K562 (cell line): ENCODE data around the gene MPZL1. TPM values are rescaled to one million over a fixed set of nuclear protein-coding genes. Genes with fewer than 3 reads are reported as not detected.

Experiments used
- ATAC-seq: fragments of 200-7000 bp; cut with Tn5 transposase; 3 replicates; pipeline ENCODE4 v1.9.1; 2020; ENCODE audit warnings: moderate library complexity
- BruUV-seq: library from RNA; stranded (reverse); fragments of 400-500 nt; replicated peaks from 2 replicates; lab custom pipeline; 2021; lab: Mats Ljungman, UMichigan
- CTCF ChIA-PET: fragments of 300-600 bp; formaldehyde crosslinking; extraction: SDS; loops from one replicate; lab custom pipeline; 2021; ENCODE audit warnings: low intra/inter-chr PET ratio; lab: Yijun Ruan, JAX
- POLR2A ChIA-PET: fragments of 300-600, 350-650 bp; sonication (Branson Sonifier 250); formaldehyde crosslinking; extraction: SDS; loops from one replicate; lab custom pipeline; 2021; ENCODE audit warnings: antibody characterized with exemption, inconsistent platforms; lab: Yijun Ruan, JAX
- DNase-seq, 4 experiments: peaks; one replicate each; pipeline versions ENCODE4 v3.0.0 to v3.0.0-alpha.2; 2011 to 2018; ENCODE audit warnings: low spot score in 3 of 4, mixed read lengths in 3 of 4; ENCODE audit errors: extremely low read depth in 1 of 4
- FAIRE-seq: peaks from 2 replicates; lab custom pipeline; 2011; peaks lifted over from hg19 to GRCh38; lab: Jason Lieb, UNC
- H2AFZ ChIP-seq: 2 replicates; pipeline ENCODE4 v1.6.0; 2011; ENCODE audit warnings: low read depth, low read length, control low read depth, inconsistent platforms
- H3K27ac ChIP-seq: fragments of 200-600 bp; 3 replicates; pipeline ENCODE4 v1.8.0; 2011; ENCODE audit warnings: low read depth, mild to moderate bottlenecking, control low read depth, inconsistent platforms, low read length, moderate library complexity, mixed read lengths; ENCODE audit errors: extremely low read depth
- H3K27me3 ChIP-seq, 2 experiments: fragments of 300-600 bp in 1 of 2; 2 replicates in 1 of 2; 3 replicates in 1 of 2; pipeline versions ENCODE4 v1.6.0 to v1.8.0; 2011; ENCODE audit warnings: inconsistent platforms in 2 of 2, low read length in 2 of 2, mild to moderate bottlenecking in 1 of 2, mixed read lengths in 1 of 2, moderate library complexity in 1 of 2; ENCODE audit not compliant: control insufficient read depth in 2 of 2, insufficient read depth in 2 of 2
- H3K36me3 ChIP-seq: fragments of 300-600 bp; 3 replicates; pipeline ENCODE4 v1.8.0; 2011; ENCODE audit warnings: mild to moderate bottlenecking, low read length, inconsistent platforms; ENCODE audit not compliant: control insufficient read depth, insufficient read depth
- H3K4me1 ChIP-seq, 2 experiments: fragments of 200-600 bp in 1 of 2; replicated peaks in 1 of 2; 2 replicates in 1 of 2; 3 replicates in 1 of 2; pipeline versions ENCODE4 v1.5.1 to v1.8.0; 2011; ENCODE audit warnings: inconsistent platforms in 2 of 2, low read length in 2 of 2, mild to moderate bottlenecking in 1 of 2, mixed read lengths in 1 of 2, moderate library complexity in 1 of 2; ENCODE audit not compliant: control insufficient read depth in 2 of 2, insufficient read depth in 2 of 2
- H3K4me2 ChIP-seq: 2 replicates; pipeline ENCODE4 v1.6.1; 2011; ENCODE audit warnings: low read length, control low read depth, inconsistent platforms, mixed read lengths; ENCODE audit not compliant: insufficient read depth
- H3K4me3 ChIP-seq: fragments of 200-600 bp; sonication (generic), shearing (Covaris generic); 2 replicates; pipeline ENCODE4 v1.5.1; 2016; ENCODE audit warnings: control low read depth, inconsistent platforms
- H3K79me2 ChIP-seq: fragments of 200-600 bp; 3 replicates; pipeline ENCODE4 v1.8.0; 2011; ENCODE audit warnings: low read length, inconsistent platforms; ENCODE audit not compliant: control insufficient read depth, insufficient read depth
- H3K9ac ChIP-seq, 2 experiments: 2 replicates each; pipeline versions ENCODE4 v1.6.0 to v1.6.1; 2011; ENCODE audit warnings: low read depth in 2 of 2, low read length in 2 of 2, control low read depth in 1 of 2, inconsistent platforms in 1 of 2, mild to moderate bottlenecking in 1 of 2, mixed read lengths in 1 of 2; ENCODE audit not compliant: insufficient read depth in 1 of 2
- H3K9me1 ChIP-seq: one replicate; pipeline ENCODE4 v1.6.0; 2011; ENCODE audit warnings: inconsistent platforms, mild to moderate bottlenecking, low read length, moderate library complexity; ENCODE audit not compliant: control insufficient read depth, insufficient read depth
- H3K9me3 ChIP-seq: replicated peaks from 2 replicates; pipeline ENCODE4 v1.5.1; 2011; ENCODE audit warnings: low read depth, low read length, inconsistent platforms; ENCODE audit not compliant: control insufficient read depth, insufficient read depth
- H4K20me1 ChIP-seq: replicated peaks from 2 replicates; pipeline ENCODE4 v1.6.1; 2011; ENCODE audit warnings: low read length, inconsistent platforms, mixed read lengths; ENCODE audit not compliant: control insufficient read depth, insufficient read depth
- ETV5 ChIP-seq: sonication (generic); formaldehyde crosslinking; IDR thresholded peaks from 2 replicates; pipeline ENCODE4 v1.4.0; 2020; ENCODE audit warnings: low read depth, mild to moderate bottlenecking, missing genetic modification reagents
- HNRNPLL ChIP-seq: fragments of 200-400 bp; formaldehyde crosslinking; IDR thresholded peaks from 2 replicates; pipeline ENCODE4 v1.6.1; 2017; ENCODE audit warnings: low read length, low read depth, mild to moderate bottlenecking; ENCODE audit not compliant: poor library complexity, severe bottlenecking
- LEF1 ChIP-seq: fragments of 450-650 bp; IDR thresholded peaks from 2 replicates; pipeline ENCODE4 v1.6.1; 2016; ENCODE audit warnings: mild to moderate bottlenecking
- NCOA6 ChIP-seq: fragments of 450-650 bp; IDR thresholded peaks from 2 replicates; pipeline ENCODE4 v1.6.1; 2017; ENCODE audit warnings: mild to moderate bottlenecking
- NFATC3 ChIP-seq: fragments of 450-650 bp; IDR thresholded peaks from 2 replicates; pipeline ENCODE4 v1.6.1; 2017; ENCODE audit warnings: mild to moderate bottlenecking
- PCBP1 ChIP-seq: fragments of 200-400 bp; formaldehyde crosslinking; IDR thresholded peaks from 2 replicates; pipeline ENCODE4 v1.6.1; 2018; ENCODE audit warnings: mild to moderate bottlenecking, low read depth, low read length; ENCODE audit not compliant: poor library complexity, severe bottlenecking
- RBM15 ChIP-seq: fragments of 200-400 bp; formaldehyde crosslinking; IDR thresholded peaks from 2 replicates; pipeline ENCODE4 v1.6.1; 2018; ENCODE audit warnings: mild to moderate bottlenecking, low read length, moderate library complexity; ENCODE audit not compliant: insufficient read depth
- RNF2 ChIP-seq: sonication (generic); IDR thresholded peaks from 2 replicates; pipeline ENCODE4 v1.6.1; 2016
- STAT6 ChIP-seq: sonication (generic); formaldehyde crosslinking; IDR thresholded peaks from 2 replicates; pipeline ENCODE4 v1.8.1; 2023; ENCODE audit warnings: mild to moderate bottlenecking, missing genetic modification reagents
- TAL1 ChIP-seq: fragments of 450-650 bp; IDR thresholded peaks from 2 replicates; pipeline ENCODE4 v1.6.1; 2016; ENCODE audit warnings: mild to moderate bottlenecking
- USF1 ChIP-seq: sonication (generic); formaldehyde crosslinking; IDR thresholded peaks from 2 replicates; pipeline ENCODE4 v1.9.0; 2022; ENCODE audit warnings: mild to moderate bottlenecking, missing genetic modification reagents
- XRCC5 ChIP-seq: fragments of 200-400 bp; formaldehyde crosslinking; IDR thresholded peaks from 2 replicates; pipeline ENCODE4 v1.6.1; 2017; ENCODE audit warnings: low read depth, mild to moderate bottlenecking, low read length
- ZNF324 ChIP-seq: fragments of 250-450 bp; sonication (Bioruptor Pico); IDR thresholded peaks from 2 replicates; pipeline ENCODE4 v1.4.0; 2020; ENCODE audit warnings: mild to moderate bottlenecking
- WGBS: fragments of 100-300 bp; shearing (Covaris generic); methylation state at CpG from one replicate; pipeline ENCODE4 v1.1.6; 2016; ENCODE audit warnings: low coverage, mixed read lengths; ENCODE audit not compliant: insufficient coverage; ENCODE audit errors: missing lambda C conversion rate; 5-methylcytosine and 5-hydroxymethylcytosine counted together
- in situ Hi-C: fragments of 300-500 bp; cut with MboI; formaldehyde crosslinking; loops from 4 replicates; pipeline ENCODE4 v1.15.0; 2018; ENCODE audit warnings: inconsistent platforms, mixed read lengths
- intact Hi-C: fragments of 100-400 bp; cut with micrococcal nuclease; formaldehyde crosslinking; loops from 2 replicates; pipeline ENCODE4 v1.14.2; 2022
- polyA plus RNA-seq, 8 experiments: library from polyadenylated mRNA; depleted of rRNA in 4 of 8; stranded (reverse) in 5 of 8; unstranded in 3 of 8; fragments of >200 nt; fragmentation: Nextera tagmentation in 2 of 8; fragmentation: Illumina TruSeq in 1 of 8; extraction: Ambion mirVana in 2 of 8; extraction: Trizol in 1 of 8; gene quantifications; 2 replicates each; pipeline versions ENCODE4 v1.2.1 to v1.2.3, GENCODE V29; 2011 to 2014; ENCODE audit warnings: inconsistent platforms in 1 of 8, missing spikeins in 1 of 8
- total RNA-seq, 7 experiments: library from RNA; depleted of rRNA in 6 of 7; stranded (reverse); fragments of >200 nt in 6 of 7; fragmentation: Illumina TruSeq in 2 of 7; extraction: Trizol in 2 of 7; gene quantifications; 2 replicates each; pipeline versions ENCODE4 v1.2.1 to v1.2.3, GENCODE V29; 2011 to 2021; ENCODE audit warnings: low replicate concordance in 1 of 7

Gene MPZL1
- total and polyA plus RNA-seq, 9 of the 15 experiments (the other 6 are each of a cell fraction or from before 2014, with no cell fraction given) = 14.5 to 153 (median 66.5) TPM

- BruUV-seq = no TSS peak
- H4K20me1 ChIP-seq = no peaks in the 10 kb centered on the region
- H3K4me3 ChIP-seq = no peak overlapping the region
- in situ Hi-C loops = loop anchor here (5.0 kb wide), 1 partner anchor 82 kb away; no protein-coding TSS in a partner anchor
- H3K9me1 ChIP-seq = no peaks in the 10 kb centered on the region
- H3K27ac ChIP-seq = no peak overlapping the region
- DNase-seq (no peak), FAIRE-seq (no peak), ATAC-seq (no peak)
- no peaks in the 10 kb centered on the region for H3K27me3 ChIP-seq
- H3K9ac ChIP-seq = no peak overlapping the region
- CTCF ChIA-PET = no interaction called here
- H2AFZ ChIP-seq = no peak overlapping the region
- no peaks in the 10 kb centered on the region for H3K79me2 ChIP-seq
- intact Hi-C loops = loop anchor here (5.0 kb wide), 1 partner anchor 68 kb away; no protein-coding TSS in a partner anchor
- WGBS = 78% methylated on average over 4 of the region's 4 CpGs
- H3K4me2 ChIP-seq = no peak overlapping the region
- TF ChIP-seq RBM15 (no peak), ZNF324 (no peak), PCBP1 (no peak), ETV5 (CRISPR knock-in tag) (no peak), TAL1 (no peak), XRCC5 (no peak), STAT6 (CRISPR knock-in tag) (no peak), RNF2 (no peak), LEF1 (no peak), HNRNPLL (no peak), USF1 (CRISPR knock-in tag) (no peak), NFATC3 (no peak), NCOA6 (no peak)
- TF ChIP-seq, all 486 proteins: peak for 0
- Histone ChIP-seq H3K4me1 (peaks cover 0 to 3% of the 10 kb centered on the region in 2 experiments; a peak in 3 of 5 replicates), H3K36me3 (0 out of 3 replicates have a peak, but pooled peaks cover 3% of the 10 kb centered on the region), H3K9me3 (peaks cover 5% of the 10 kb centered on the region; the same call in 1 of the 2 replicates)
- POLR2A ChIA-PET = interaction anchor here (0.6 to 1.9 kb wide), 5 partner anchors 8 to 579 kb away, joined by 3 to 8 read pairs (median 4); no protein-coding TSS in a partner anchor
Measured at GRCh38 chr1:167799747-167800146, 78.0 kb downstream of the MPZL1 start.
